HG02759 (cell line): ENCODE results near the gene TEX53.

Experiments
- ATAC-seq: cut with Tn5 transposase; IDR thresholded peaks from one replicate; pipeline ENCODE4 v1.9.1; 2021; ENCODE audit warnings: mild to moderate bottlenecking, moderate library complexity; ENCODE audit not compliant: unreplicated experiment

Gene TEX53

DNA sequence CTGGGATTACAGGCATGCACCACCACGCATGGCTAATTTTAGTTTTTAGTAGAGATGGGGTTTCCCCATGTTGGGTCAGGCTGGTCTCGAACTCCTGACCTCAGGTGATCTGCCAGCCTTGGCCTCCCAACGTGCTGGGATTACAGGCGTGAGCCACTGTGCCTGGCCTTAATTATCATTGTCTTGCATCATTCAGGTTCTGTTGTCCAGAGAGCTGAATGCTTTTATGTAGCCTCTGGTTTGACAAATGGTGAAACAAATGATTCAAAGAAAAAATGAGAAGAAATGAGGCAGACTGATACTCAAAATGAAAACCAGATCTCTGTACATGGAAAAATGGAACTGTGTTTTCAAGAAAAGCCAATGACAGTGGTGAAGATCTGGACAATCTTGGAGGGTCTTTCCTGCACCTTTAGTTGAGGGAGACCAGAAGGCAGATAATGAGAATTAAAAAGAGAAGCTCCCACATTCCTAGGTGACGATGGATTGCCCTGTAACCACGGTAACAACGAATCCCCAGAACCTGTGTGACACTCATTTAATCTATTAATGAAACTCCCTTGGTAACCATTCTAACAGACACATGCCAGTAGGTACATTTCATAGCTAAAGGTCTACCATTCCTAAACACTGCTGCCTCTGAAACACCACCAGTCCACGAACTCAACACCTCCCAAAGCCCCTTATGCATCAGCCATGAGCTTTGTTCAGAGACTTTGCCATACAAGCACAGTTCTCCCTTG, 22.8 kb upstream of the TEX53 start:
- no peak for ATAC-seq

DNA sequence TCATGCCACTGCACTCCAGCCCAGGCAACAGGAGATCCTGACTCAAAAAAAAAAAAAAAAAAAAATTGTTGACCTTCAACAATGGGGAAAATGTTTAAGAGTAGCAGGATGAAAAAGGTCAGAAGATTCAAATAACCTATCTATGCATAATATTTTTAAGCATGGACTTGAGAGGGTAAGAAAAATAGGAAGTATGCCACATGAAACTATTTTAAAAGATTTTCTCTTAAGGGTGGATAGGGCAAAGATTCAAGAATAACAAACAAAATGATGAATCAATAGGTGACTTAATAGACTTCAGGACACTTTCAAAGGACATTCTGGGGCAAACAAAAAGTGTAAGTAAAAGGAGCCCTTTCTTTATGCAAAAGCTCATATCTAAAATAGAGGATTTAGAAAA, 21.2 kb upstream of the TEX53 start:
- no peak for ATAC-seq

DNA sequence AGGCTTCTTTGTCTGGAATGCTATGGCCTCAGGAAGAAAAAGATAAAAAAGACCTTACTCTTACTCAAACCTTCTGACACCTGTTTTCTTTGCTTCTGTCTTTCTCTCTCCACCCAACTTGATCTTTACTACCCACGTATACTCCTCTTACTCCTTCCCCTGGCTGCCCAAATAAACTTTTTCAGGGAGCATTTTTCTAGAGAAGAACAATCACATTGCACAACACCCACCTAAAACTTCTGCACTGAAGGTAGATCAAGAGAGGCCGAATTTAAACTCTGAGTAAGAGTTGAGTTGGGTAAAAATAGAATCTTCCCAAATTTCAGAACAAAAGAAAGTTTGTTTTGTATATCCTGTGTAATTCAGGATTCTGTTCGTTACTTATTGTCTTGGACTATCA, 20.5 kb upstream of the TEX53 start:
- no peak for ATAC-seq

DNA sequence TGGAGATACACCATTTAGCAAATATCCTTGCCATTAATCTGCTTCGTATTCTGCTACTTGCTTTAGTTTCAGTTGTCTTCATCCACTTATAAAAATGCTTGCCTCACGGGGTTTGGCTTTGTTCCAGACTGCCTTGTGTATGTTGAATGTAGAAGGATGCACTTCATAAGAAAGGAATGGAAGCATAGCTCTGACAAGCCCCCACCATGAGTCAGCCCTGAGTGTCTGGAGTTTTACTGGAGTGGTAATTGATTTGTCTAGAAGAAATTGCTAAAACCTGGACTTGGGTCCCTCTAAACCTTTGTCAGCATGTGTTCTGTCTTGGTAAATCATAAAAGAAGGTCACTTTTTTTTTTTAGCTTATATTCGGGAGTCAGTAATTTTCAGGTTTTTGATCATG, 19.8 kb upstream of the TEX53 start:
- no peak for ATAC-seq

DNA sequence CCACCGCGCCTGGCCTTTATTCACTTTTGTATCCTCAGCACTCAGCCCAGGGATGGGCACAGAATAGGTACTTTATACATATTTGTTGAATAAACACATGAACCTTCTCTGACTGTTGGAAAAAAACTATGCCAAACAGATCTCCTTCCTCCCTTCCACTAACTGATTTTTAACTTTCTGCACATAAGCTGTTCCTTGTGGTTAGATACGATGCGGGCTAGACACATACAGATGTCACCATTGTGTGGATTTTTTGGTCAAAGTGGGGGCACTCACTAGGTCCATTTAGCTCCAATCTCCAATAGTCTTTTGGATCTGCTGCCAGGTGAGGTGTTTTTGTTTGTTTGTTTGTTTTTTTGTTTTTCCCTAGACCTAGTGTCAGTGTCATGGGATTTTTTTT, 19.3 kb upstream of the TEX53 start:
- ATAC-seq = no peak

DNA sequence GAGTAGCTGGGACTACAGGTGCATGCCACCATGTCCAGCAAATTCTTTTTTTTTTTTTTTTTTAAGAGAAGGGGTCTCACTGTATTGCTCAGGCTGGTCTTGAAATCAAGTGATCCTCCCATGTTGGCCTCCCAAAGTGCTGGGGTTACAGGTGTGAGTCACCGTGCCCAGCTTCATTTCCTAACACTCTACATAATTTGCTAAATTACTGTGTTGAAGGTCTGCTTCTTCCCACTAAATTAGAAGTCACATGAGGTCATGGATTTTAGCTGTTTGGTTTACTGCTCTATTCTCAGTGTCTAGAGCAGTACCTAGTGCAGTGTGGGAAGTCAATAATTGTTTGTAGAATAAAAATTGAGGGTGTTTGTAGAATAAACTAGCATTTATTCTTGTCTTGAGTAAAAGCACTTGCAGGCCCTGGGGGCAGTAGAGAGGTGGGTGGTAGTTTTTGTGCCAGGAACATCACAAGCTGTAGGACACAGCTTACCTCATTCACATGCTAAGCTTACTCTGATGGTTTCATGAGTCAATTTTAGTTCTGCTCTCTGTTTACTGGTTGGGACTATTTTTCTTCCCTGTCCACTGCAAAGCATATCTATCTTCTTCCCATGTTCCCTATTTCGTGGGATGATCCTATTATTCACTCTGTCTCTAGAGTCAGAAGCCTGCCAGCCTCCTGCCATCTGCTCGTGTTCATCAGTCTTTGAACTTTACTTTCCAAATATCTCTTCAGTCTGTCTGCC, 17.4 kb upstream of the TEX53 start:
- ATAC-seq = no peak

DNA sequence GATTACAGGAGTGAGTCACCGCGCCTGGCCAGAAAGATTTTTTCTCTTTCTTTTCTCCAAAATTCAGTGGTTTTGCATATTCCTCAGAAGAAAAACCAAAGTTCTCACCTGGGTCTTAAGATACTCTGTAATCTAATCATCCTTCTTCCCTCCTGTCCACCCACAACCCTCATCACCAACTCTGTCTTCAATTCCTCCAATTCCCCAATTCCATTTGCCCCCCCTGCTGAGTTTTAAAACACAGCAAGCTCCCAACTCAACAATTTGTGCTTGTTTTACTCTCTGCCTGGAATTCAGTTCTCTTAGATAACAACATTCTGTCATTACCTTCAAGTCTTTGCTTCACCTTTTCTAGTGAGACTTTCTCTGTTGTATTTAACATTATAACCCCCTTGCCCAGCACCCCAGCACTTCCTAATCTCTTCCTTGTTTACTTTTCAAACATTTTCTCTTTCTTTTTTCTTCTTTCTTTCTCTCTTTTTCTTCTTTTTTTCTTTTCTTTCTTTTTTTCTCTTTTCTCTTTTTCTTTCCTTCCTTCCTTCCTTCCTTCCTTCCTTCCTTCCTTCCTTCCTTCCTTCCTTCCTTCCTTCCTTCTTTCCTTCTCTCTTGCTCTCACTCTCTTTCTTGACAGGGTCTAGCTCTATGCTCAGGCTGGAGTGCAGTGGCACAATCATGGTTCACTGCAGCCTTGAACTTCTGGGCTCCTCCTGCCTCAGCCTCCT, 16.6 kb upstream of the TEX53 start:
- ATAC-seq = no peak

DNA sequence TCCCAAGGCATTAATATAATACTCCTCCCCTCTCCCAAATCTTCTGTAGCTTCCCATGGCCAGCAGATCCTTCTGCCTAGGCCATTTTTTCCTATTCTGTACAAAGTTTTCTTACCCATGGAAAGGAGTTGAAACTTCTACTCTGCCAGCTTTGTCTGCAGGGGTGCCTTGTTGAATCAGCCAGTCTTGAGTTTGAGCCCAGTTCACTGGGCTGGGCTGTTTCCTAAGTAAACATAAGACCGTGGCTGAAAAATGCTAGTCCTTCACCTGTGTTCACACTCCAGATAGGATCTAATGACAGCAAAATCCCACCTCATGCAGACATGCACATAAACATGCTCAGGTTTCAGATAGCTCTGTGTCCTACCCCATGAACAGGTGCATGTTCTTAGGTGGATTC, 14.0 kb upstream of the TEX53 start:
- ATAC-seq = no peak

DNA sequence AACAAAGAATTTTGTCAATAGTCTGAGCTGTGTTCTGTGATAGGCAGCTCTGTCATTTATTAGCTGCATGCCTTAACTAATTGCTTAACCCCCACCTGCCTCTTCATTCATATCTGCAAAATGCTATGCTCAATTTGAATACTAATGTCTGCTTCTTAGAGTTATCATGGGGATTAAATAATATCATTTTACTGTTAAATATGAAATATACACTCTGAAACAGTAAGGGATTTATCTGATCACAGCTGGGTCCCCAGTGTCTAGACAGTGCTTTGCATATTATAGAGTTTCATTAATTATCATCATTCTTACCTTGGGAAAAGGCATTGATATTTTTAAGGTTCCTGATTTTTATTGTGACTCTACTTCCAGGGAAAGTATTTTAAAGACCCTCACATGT, 12.4 kb upstream of the TEX53 start:
- ATAC-seq = no peak

DNA sequence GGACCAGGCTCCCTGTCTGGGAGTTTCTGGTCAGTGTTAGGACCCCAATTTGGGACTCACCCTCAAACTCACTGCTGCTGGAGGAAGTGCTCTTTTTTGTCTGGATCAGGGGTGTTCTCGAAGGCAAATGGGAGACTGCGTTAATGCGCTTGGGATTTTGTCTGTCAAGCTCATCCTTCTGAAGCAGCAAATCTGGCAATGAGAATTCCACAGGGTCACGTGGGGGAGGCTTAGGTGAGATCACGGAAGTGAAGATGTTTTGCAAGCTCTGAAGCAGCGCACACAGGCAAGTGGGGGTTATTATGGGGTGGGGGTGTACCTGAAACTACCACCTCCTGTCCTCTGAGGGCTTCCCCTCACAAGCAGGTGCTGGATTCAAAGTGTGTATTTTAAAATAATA, 10.5 kb upstream of the TEX53 start:
- ATAC-seq = no peak

DNA sequence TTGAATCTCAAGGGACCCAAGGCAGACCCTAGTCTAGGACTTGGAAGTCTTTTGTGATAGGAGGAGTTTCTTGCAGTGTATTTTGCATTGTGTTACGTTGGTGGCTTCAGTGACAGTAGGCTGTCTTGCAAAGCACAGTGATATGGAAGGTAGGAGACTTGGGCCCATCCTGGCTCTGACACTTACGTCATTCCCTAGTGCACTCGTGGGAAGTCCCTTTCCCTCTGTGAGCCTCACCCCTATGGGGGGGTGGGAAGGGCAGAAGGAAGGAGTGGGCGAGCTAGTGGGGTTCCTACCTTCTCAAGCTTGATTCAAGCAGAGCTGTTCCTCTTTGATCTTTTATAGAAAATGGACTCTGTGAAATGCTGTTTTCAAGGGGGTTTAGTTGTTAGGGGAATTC, 9.2 kb upstream of the TEX53 start:
- no peak for ATAC-seq

DNA sequence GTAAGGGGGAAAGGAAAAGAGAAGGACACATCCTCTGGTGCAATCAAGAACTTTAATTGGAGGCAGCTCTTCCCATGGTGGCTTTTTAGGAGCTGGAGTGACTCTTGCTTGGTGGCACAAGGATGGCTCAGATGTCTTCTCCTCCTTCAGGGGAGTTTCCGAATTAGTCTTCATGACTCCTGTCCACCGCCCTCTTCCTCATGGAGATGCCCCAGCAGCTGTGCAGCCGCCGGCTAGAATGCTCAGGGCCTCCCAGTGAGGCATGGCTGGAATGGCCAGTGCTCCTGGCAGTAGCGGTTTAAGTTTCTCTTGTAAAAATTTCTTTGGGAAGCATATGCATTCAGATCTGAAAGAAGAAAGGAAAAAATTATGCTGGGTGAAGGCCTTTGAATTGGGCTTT, 8.8 kb upstream of the TEX53 start:
- no peak for ATAC-seq

DNA sequence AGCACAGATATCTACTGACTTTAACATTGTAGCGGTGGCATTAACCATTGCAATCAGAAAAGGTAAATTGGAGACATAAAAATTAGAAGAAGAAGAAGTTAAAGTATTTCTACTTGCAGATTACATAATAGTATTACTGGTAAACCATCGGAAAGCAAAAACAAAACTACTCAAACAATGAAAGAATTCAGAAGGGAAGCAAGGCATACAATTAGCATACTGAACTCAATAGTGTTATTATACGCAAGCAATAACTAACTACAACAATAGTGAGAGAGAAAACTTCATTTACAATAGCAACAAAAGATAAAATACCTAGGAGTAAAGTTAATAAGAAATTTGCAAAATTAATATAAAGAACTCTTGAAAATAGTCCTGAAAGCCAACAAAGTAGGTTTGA, 6.6 kb upstream of the TEX53 start:
- ATAC-seq = no peak

GRCh38 chr9:114662081-114662989, 4.7 kb upstream of the TEX53 start:
- peak; percentile 73 for ATAC-seq

DNA sequence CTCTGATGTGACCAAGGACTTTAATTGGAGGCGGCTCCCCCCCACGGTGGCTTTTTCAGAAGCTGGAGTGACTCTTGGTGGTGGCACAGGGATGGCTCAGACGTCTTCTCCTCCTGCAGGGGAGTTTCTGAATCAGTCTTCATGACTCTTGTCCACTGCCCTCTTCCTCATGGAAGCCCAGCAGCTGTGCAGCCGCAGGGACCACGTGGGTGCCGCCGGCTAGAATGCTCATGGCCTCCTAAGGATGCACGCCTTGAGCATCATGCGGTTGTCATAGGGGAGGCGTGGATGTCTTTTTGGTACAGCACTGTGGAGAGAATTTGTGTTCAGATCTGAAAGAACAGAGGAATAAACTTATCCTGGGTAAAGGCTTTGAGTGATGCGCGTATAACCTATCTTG, 1.3 kb downstream of the TEX53 start:
- ATAC-seq = no peak

- ATAC-seq = no peak
Observed at GRCh38 chr9:114655689-114656088, 1.9 kb downstream of the TEX53 start.

DNA sequence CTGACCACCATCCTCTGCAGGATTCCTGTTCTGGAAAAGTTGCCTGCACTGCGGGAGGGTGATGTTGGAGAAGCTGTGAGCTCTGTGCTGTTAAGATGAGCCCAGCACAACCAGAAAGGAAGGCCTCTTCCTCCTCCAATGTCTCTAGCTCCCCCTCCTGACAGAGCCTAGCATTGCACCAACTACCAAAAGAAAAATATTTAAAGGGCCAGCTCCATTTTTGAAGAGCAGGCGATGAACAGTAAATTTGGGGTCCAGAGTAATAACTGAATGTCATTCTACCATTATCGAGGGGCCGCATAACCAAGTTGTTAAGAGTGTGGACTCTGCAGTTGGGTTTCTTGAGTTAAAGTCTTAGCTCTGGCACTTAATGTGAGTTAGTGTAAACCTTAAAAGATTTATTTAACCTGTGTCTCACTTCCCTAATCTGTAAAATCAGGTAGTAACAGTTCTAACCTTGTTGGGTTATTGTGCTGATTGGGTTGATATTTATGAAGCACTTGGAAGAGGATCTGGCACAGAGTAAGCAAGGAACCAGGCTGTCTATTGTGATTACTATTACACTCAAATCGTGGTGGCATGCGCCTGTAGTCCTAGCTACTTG, 3.9 kb downstream of the TEX53 start:
- peak; percentile 55 for ATAC-seq

GRCh38 chr9:114652776-114653555, 4.6 kb downstream of the TEX53 start:
- ATAC-seq = peak; percentile 11

DNA sequence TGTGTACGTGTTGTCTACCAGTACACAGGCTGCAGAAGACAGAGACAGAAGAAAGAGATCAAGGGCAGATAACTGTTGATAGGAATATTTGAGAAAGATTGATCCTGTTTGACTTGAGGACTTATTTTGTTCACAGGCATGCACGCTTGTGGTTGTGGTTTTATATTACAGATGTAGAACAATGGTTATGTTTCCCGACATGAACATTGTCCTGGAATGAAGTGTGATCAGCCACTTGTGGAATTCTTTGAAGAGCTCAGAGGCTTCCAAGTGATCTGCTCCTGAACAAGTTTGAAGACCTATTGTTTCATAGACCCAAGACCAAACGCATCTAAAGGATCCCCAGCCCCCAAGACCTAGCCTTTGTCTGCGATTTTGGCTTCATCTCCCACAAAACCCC, 13.7 kb downstream of the TEX53 start:
- no peak for ATAC-seq

- ATAC-seq = no peak
Observed at GRCh38 chr9:114643001-114643400, 14.6 kb downstream of the TEX53 start.
